Putamen (tissue), 1 donor: ENCODE results near the gene ANO1.
"Not testable (repeated sequence)": the region's sequence is repeated elsewhere in the genome, so short reads cannot be mapped to it uniquely, and the experiment has no call there.

ENCODE experiments used
- DNase-seq: peaks from one replicate; pipeline ENCODE4 v3.0.0-alpha.2; 2016; ENCODE audit warnings: low spot score

Gene ANO1

GRCh38 chr11:70078095-70078780 is at the start of gene ANO1:
TSS of gene ANO1 (plus strand) at chr11:70078317. CDS start at chr11:70078607, 290 bp downstream.
- DNase-seq: no peak

- DNase-seq: no peak
Measured at GRCh38 chr11:70029115-70029860, 48.8 kb upstream of the ANO1 start.

- no peak for DNase-seq
Measured at GRCh38 chr11:70029861-70030380, 48.2 kb upstream of the ANO1 start.

GRCh38 chr11:70030412-70030811 is 47.7 kb upstream of the ANO1 start:
- no peak for DNase-seq

GRCh38 chr11:70031631-70032469 is 46.3 kb upstream of the ANO1 start:
- DNase-seq: no peak

- no peak for DNase-seq
Measured at GRCh38 chr11:70032470-70032795, 45.7 kb upstream of the ANO1 start.

GRCh38 chr11:70032943-70033710 is 45.0 kb upstream of the ANO1 start:
- DNase-seq: no peak

GRCh38 chr11:70033711-70034070 is 44.4 kb upstream of the ANO1 start:
- DNase-seq: no peak

GRCh38 chr11:70034740-70035365 is 43.3 kb upstream of the ANO1 start:
- no peak for DNase-seq

- not testable (repeated sequence) for DNase-seq
Measured at GRCh38 chr11:70035665-70036064, 42.5 kb upstream of the ANO1 start.

- no peak for DNase-seq
Measured at GRCh38 chr11:70036971-70037882, 40.9 kb upstream of the ANO1 start.

GRCh38 chr11:70038034-70038834 is 39.9 kb upstream of the ANO1 start:
- DNase-seq: no peak

- DNase-seq: no peak
Measured at GRCh38 chr11:70040452-70040851, 37.7 kb upstream of the ANO1 start.

GRCh38 chr11:70040869-70041501 is 37.1 kb upstream of the ANO1 start:
- no peak for DNase-seq

- no peak for DNase-seq
Measured at GRCh38 chr11:70043482-70043881, 34.6 kb upstream of the ANO1 start.

GRCh38 chr11:70046089-70046488 is 32.0 kb upstream of the ANO1 start:
- DNase-seq: no peak

GRCh38 chr11:70048279-70049024 is 29.7 kb upstream of the ANO1 start:
- DNase-seq: no peak

GRCh38 chr11:70049045-70049444 is 29.1 kb upstream of the ANO1 start:
- no peak for DNase-seq
